Fibroblast of the conjunctiva (primary cell): ENCODE measurements around the gene ICE2.

Experiments
- DNase-seq: peaks from one replicate; pipeline ENCODE4 v3.0.0-alpha.2; 2010; ENCODE audit warnings: low read depth

ICE2 gene

DNA sequence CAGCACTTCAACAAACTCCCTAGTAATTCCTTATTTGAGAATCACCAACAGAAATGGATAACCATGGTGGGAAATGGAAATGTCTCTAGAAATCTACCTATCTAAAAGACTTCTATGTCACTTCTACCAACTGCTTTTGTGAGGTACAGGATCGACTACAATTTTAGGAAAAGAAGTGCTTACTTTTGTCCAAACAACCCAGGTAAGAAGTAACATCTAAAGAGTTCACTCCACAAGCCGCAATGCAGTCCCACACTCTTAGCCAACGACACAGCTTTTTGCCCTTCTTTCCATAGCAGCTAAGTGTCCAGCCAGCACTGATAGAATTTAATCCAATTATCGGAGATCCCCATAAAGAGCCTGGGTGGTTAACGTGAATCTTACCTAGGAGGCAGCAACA lies 109.2 kb downstream of the ICE2 start:
- DNase-seq = no peak
